ENCODE data around the gene RTEL1.

Gene RTEL1

DNA sequence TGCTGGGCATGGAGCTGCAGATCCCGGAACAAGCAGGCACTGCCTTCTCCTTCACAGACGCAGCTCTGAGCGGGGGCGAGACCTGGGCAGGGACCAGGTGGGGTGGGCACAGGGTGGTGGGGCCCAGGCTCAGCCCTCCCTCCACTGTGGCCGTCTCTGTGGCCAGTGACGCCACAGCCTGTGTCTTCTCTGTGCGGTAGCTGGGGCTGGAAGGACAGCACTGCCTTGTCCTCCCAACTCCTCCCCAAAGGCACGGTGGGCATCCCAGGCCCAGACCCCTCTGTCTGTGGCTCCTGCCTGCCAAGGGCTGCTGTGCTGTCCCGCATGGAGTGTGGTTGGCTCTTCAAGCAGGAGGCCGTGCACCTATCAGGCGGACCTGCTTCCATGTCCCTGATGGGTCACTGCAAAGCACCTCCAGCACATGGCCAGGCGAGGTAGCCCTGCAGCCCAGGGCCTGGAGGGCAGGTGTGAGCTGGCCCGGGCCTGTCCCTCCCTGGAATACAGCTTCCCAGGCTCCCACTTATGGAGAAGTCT is 23.6 kb downstream of the RTEL1 start:
- H3K4me3 ChIP-seq (ENCODE audit: low read length) = no peak overlapping the region
- H3K36me3 ChIP-seq (ENCODE audit: control insufficient read depth, insufficient read depth, low read length) = no peaks in the 10 kb centered on the region
- H3K9me3 ChIP-seq (ENCODE audit: control insufficient read depth, low read length) = no peaks in the 10 kb centered on the region
- peak overlapping the region; percentile 31 for H3K9ac ChIP-seq (ENCODE audit: low read length)
- H3K4me1 ChIP-seq (ENCODE audit: control insufficient read depth, insufficient read depth, low read length) = peaks cover 20% of the 10 kb centered on the region
- no peaks in the 10 kb centered on the region for H3K27me3 ChIP-seq (ENCODE audit: control insufficient read depth, insufficient read depth, low read length)

DNA sequence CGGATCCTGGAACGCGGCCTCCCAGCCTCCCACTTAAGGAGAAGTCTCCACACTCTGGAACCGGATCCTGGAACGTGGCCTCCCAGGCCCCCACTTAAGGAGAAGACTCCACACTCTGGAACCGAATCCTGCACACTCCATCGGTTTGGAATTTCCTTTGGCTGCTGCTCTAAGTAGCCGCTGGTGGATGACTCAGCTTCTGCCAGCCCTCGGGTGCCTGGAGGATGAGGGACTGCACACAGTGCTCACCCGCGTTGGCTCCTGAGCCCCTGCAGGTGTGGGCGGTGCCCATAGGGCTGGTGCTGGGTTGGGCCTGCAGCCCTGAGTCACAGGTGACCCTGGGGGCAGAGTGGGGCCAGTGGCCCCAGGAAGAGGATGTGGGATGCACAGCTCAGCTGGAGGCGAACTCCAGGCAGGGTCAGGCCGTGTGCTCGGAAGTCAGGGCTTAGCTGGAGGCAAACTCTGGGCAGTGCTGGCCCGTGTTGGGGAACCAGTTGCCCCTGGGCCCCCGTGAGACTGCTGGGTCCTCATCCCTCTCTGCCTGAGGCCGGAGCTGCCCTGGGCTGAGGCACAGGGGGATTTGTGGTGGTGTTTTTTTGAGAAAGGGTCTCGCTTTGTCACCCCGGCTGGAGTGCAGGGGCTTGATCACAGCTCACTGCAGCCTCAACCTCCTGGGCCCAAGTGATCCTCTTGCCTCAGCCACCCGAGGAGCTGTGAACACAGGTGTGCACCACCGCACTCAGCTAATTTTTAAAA is 24.4 kb downstream of the RTEL1 start:
- no peaks in the 10 kb centered on the region for H3K36me3 ChIP-seq (ENCODE audit: control insufficient read depth, insufficient read depth, low read length)
- H3K4me1 ChIP-seq (ENCODE audit: control insufficient read depth, insufficient read depth, low read length) = peaks cover 29% of the 10 kb centered on the region
- no peaks in the 10 kb centered on the region for H3K27me3 ChIP-seq (ENCODE audit: control insufficient read depth, insufficient read depth, low read length)
- no peak overlapping the region for H3K4me3 ChIP-seq (ENCODE audit: low read length)
- no peaks in the 10 kb centered on the region for H3K9me3 ChIP-seq (ENCODE audit: control insufficient read depth, low read length)
- H3K9ac ChIP-seq (ENCODE audit: low read length) = no peak overlapping the region

DNA sequence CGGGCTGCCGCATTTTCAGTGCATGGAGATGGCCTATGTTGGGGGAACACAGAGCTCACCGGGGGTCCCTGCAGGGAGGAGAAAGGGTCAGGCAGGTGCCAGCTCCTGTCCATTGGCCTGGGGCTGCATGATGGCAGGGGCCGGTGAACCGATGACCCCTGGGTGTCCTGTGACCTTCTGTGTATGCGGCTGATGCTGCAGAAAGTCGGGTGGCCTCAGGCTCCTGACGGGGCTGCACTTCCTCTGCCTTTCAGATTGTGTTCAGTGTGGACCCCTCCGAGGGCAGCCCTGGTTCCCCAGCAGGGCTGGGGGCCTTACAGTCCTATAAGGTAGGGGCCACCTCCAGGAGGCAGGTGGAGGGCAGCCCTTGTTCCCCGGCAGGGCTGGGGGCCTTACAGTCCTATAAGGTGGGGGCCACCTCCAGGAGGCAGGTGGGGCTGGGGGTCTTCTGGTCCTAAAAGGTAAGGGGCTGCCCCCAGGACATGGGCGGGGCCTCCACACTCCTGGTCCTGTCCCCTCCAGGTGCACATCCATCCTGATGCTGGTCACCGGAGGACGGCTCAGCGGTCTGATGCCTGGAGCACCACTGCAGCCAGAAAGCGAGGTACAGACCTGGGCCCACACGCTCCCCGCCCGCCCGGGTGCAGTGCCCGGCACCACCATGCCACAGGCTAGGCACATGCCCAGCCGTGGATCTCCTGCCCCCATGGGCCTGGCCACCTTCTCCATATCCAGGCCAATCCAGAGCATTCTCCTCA is 27.3 kb downstream of the RTEL1 start:
- Histone ChIP-seq H3K4me3 (ENCODE audit: low read length) (no peak overlapping the region), H3K27me3 (ENCODE audit: control insufficient read depth, insufficient read depth, low read length) (no peaks in the 10 kb centered on the region), H3K36me3 (ENCODE audit: control insufficient read depth, insufficient read depth, low read length) (no peaks in the 10 kb centered on the region), H3K4me1 (ENCODE audit: control insufficient read depth, insufficient read depth, low read length) (peaks cover 30% of the 10 kb centered on the region), H3K9me3 (ENCODE audit: control insufficient read depth, low read length) (no peaks in the 10 kb centered on the region), H3K9ac (ENCODE audit: low read length) (no peak overlapping the region)

DNA sequence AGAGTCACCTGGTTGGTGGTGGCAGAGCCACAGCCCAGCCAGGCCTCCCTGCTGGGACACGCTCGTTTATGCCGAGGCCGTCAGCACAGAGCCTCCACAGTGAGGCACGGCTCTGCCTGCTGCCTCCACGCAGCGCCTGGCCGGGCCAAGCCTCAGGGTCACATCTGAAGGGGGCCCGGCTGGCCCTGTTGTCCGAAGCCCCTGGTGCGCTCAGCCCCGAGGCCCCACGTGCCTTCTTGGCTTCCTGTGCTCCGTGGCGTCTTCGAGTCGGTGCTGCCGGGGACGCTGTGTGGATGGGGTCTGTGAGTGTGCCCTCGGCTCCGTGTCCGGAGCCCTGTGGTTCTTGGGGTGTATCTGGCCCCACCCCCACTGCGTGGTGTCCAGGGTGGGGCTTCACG is 28.0 kb downstream of the RTEL1 start:
- Histone ChIP-seq H3K9ac (ENCODE audit: low read length) (peak overlapping the region; percentile 3), H3K36me3 (ENCODE audit: control insufficient read depth, insufficient read depth, low read length) (no peaks in the 10 kb centered on the region), H3K4me3 (ENCODE audit: low read length) (no peak overlapping the region), H3K4me1 (ENCODE audit: control insufficient read depth, insufficient read depth, low read length) (peaks cover 30% of the 10 kb centered on the region), H3K9me3 (ENCODE audit: control insufficient read depth, low read length) (no peaks in the 10 kb centered on the region), H3K27me3 (ENCODE audit: control insufficient read depth, insufficient read depth, low read length) (no peaks in the 10 kb centered on the region)

DNA sequence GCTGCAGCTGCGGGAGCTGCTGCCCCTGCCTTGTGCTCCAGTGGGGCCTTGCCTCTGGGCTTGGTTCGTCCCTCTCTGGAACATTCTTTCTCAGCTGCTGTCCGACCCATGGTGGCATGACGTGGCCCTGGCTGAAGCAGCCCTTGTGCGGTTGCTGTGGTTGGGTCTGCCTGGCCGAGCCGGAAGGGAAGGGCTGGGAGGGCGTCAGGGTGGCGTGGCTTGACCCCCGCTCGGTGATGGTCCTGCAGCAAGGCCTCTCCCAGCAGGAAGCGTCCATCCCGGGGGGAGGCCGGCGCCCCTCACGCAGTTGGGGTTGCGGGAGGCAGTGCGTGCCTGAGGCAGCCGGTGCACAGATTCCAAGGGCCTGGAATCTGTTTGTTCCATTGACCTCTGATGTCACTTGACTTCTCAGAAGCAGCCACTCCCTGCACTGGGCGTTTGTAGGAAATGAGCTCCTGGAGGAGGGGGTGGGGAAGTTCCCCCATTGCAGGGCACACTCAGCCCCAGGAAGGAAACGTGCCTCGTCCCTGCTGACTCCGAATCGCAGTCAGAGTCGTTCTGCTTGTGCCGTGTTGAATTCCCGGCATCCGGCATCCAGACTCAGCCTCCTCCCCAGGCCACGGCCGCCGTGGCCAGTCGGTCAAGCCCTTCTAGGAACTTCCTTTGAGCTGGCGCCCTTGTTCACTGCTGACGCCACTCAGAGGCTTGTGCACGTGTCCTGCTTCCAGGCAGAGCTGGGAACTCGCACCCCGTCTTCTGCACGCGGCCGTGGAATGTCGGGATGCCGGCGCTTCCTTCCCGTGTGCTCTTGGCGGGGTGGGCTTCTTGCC is 28.6 kb downstream of the RTEL1 start:
- Histone ChIP-seq H3K4me1 (ENCODE audit: control insufficient read depth, insufficient read depth, low read length) (peaks cover 34% of the 10 kb centered on the region), H3K9ac (ENCODE audit: low read length) (peak overlapping the region; percentile 11), H3K4me3 (ENCODE audit: low read length) (no peak overlapping the region)

DNA sequence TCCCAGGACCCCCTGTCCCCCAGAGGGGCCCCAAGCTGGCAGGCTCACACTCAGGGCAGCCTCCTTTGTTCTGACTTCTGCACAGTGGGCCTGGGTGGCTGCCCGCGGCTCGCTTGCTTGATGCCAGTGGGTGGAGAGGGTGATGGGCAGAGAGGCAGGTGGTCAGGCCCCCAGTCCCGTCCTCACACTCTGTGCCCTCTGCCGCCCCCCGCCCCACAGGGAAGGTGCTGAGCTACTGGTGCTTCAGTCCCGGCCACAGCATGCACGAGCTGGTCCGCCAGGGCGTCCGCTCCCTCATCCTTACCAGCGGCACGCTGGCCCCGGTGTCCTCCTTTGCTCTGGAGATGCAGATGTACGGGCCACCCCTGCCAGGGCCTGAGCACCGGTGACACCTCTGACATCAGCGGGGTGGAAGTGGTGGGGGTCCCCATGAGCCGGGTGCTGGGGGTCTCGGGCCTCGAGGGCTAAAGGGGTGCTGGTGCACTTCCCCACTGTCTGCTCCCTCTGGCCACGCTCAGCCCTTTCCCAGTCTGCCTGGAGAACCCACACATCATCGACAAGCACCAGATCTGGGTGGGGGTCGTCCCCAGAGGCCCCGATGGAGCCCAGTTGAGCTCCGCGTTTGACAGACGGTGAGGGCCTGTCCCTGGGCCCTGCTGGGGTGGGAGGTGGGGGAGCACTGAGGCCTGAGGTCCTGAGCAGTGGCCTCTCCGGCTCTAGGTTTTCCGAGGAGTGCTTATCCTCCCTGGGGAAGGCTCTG is 29.5 kb downstream of the RTEL1 start:
- Histone ChIP-seq H3K9ac (ENCODE audit: low read length) (peak overlapping the region; percentile 11), H3K4me3 (ENCODE audit: low read length) (no peak overlapping the region), H3K36me3 (ENCODE audit: control insufficient read depth, insufficient read depth, low read length) (no peaks in the 10 kb centered on the region), H3K4me1 (ENCODE audit: control insufficient read depth, insufficient read depth, low read length) (peaks cover 40% of the 10 kb centered on the region), H3K9me3 (ENCODE audit: control insufficient read depth, low read length) (no peaks in the 10 kb centered on the region), H3K27me3 (ENCODE audit: control insufficient read depth, insufficient read depth, low read length) (no peaks in the 10 kb centered on the region)

More for the DNA sequence above, 28.6 kb downstream of the RTEL1 start:
- H3K27me3 ChIP-seq (ENCODE audit: control insufficient read depth, insufficient read depth, low read length) = no peaks in the 10 kb centered on the region
- H3K9me3 ChIP-seq (ENCODE audit: control insufficient read depth, low read length) = no peaks in the 10 kb centered on the region
- no peaks in the 10 kb centered on the region for H3K36me3 ChIP-seq (ENCODE audit: control insufficient read depth, insufficient read depth, low read length)

DNA sequence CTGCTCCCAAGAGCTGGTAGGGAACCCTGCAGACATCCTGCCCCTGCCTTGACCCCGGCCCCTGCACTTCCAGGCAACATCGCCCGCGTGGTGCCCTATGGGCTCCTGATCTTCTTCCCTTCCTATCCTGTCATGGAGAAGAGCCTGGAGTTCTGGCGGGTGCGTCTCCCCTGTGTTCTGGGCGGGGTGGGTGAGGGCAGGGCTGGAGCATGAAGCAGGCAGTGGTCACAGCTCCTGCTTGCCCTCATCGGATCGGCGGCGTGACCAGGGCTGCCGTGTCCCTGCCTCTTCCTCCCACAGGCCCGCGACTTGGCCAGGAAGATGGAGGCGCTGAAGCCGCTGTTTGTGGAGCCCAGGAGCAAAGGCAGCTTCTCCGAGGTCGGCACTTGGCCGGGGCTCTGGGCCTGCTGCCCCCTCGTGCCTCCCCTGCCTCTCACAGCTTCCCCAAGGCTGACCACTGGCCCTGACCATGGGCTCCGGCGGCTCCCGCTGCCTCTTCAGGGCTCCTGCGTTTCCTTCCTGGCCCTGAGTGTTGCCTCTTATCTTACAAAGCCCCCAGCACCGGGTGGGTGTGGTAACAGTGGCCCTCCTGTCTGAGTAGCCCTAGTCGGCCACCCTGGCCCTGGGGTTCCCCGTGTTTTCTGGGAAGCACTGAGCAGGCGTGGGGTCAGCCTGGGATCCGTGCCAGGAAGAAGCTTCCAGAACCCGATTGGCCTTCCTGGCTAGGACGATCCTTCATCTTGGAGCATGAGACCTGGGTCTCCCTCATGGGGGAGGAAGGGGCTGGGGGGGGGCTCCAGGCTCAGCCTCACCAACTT is 30.3 kb downstream of the RTEL1 start:
- Histone ChIP-seq H3K9ac (ENCODE audit: low read length) (no peak overlapping the region), H3K36me3 (ENCODE audit: control insufficient read depth, insufficient read depth, low read length) (no peaks in the 10 kb centered on the region), H3K4me3 (ENCODE audit: low read length) (no peak overlapping the region), H3K9me3 (ENCODE audit: control insufficient read depth, low read length) (no peaks in the 10 kb centered on the region), H3K27me3 (ENCODE audit: control insufficient read depth, insufficient read depth, low read length) (no peaks in the 10 kb centered on the region), H3K4me1 (ENCODE audit: control insufficient read depth, insufficient read depth, low read length) (peaks cover 34% of the 10 kb centered on the region)

DNA sequence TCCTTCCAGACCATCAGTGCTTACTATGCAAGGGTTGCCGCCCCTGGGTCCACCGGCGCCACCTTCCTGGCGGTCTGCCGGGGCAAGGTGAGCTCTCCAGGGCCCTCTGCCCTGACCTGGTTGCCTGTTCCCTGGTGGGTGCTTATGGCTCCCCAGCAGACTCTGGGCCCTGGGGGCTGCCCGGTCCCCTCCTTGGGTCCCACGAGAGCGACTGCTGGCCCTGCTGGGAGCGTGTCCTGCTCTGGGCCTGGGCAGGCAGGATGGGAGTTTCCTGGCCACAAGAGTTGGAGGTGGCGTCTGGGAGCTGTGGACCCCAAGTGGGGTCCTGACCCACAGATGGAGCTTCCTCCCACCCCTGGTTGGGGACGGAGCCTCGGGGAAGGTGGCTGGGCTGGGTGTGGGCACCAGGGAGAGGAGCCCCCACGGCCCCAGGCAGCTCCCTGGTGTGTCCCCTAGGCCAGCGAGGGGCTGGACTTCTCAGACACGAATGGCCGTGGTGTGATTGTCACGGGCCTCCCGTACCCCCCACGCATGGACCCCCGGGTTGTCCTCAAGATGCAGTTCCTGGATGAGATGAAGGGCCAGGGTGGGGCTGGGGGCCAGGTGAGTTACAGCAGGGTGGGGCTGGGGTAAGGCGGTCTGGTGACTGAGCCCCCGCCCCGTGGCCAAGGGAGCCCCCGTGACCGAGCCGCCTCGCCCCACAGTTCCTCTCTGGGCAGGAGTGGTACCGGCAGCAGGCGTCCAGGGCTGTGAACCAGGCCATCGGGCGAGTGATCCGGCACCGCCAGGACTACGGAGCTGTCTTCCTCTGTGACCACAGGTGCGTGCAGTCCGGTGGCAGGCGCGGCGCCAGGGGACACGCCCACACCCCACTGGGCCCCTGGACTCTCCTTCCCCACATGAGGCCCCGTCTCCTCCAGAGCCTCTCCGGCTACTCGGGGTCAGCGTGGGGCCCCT is 31.2 kb downstream of the RTEL1 start:
- Histone ChIP-seq H3K4me1 (ENCODE audit: control insufficient read depth, insufficient read depth, low read length) (peaks cover 34% of the 10 kb centered on the region), H3K4me3 (ENCODE audit: low read length) (no peak overlapping the region), H3K36me3 (ENCODE audit: control insufficient read depth, insufficient read depth, low read length) (no peaks in the 10 kb centered on the region), H3K9ac (ENCODE audit: low read length) (no peak overlapping the region), H3K27me3 (ENCODE audit: control insufficient read depth, insufficient read depth, low read length) (no peaks in the 10 kb centered on the region), H3K9me3 (ENCODE audit: control insufficient read depth, low read length) (no peaks in the 10 kb centered on the region)

DNA sequence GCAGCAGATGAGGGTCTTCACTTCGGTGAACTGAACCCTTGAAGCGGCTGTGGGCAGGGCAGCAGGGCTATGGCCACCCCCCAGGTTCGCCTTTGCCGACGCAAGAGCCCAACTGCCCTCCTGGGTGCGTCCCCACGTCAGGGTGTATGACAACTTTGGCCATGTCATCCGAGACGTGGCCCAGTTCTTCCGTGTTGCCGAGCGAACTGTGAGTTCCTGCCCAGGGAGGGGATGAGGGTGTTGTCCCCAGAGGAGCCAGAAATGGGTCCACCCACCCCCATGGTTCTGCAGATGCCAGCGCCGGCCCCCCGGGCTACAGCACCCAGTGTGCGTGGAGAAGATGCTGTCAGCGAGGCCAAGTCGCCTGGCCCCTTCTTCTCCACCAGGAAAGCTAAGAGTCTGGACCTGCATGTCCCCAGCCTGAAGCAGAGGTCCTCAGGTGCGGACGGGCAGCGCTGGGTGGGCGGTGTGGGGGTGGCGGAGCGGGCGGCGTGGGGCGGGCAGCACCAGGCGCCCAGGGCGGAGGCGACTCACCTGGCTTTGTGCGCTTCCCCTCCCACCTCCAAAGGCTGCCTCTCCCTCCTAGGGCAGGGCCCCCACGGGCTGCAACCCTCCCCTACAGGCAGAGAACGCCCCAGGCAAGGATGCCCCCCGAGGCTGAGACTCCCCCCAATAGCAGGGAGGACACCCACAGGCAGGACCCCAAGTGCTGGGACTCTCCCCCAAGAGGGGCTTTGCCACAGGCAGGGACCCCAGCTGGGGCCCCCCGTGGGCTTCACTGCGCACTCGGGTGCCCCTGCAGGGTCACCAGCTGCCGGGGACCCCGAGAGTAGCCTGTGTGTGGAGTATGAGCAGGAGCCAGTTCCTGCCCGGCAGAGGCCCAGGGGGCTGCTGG is 32.1 kb downstream of the RTEL1 start:
- no peaks in the 10 kb centered on the region for H3K36me3 ChIP-seq (ENCODE audit: control insufficient read depth, insufficient read depth, low read length)
- H3K27me3 ChIP-seq (ENCODE audit: control insufficient read depth, insufficient read depth, low read length) = no peaks in the 10 kb centered on the region
- H3K4me3 ChIP-seq (ENCODE audit: low read length) = no peak overlapping the region
- peaks cover 34% of the 10 kb centered on the region for H3K4me1 ChIP-seq (ENCODE audit: control insufficient read depth, insufficient read depth, low read length)
- H3K9ac ChIP-seq (ENCODE audit: low read length) = no peak overlapping the region
- H3K9me3 ChIP-seq (ENCODE audit: control insufficient read depth, low read length) = no peaks in the 10 kb centered on the region
